Activated naive CD8-positive, alpha-beta T cell treated with anti-CD3 and anti-CD28 coated beads, Interleukin-2, amount 50 U/mL, for 24 hours (primary cell): ENCODE data around the gene C18orf63.
"Not testable (repeated sequence)": the region's sequence is repeated elsewhere in the genome, so short reads cannot be mapped to it uniquely, and the experiment has no call there.

Source experiments
- ATAC-seq: fragments of 150-1000 bp; cut with Tn5 transposase; one replicate; pipeline ENCODE4 v1.10.0; 2021
- DNase-seq: peaks from one replicate; pipeline ENCODE4 v3.0.0; 2021
- H3K27ac Mint-ChIP-seq: one replicate; pipeline ENCODE4 v1.8.0; 2021; ENCODE audit warnings: mild to moderate bottlenecking, mixed read lengths
- H3K27me3 Mint-ChIP-seq: one replicate; pipeline ENCODE4 v1.8.0; 2021; ENCODE audit warnings: mixed read lengths
- H3K36me3 Mint-ChIP-seq: one replicate; pipeline ENCODE4 v1.8.0; 2021; ENCODE audit warnings: low read depth, mixed read lengths
- H3K4me1 Mint-ChIP-seq: one replicate; pipeline ENCODE4 v1.8.0; 2021; ENCODE audit warnings: mixed read lengths
- H3K4me3 Mint-ChIP-seq: one replicate; pipeline ENCODE4 v1.8.0; 2021; ENCODE audit warnings: mild to moderate bottlenecking, moderate library complexity, mixed read lengths
- H3K9me3 Mint-ChIP-seq: one replicate; pipeline ENCODE4 v1.8.0; 2021; ENCODE audit warnings: mixed read lengths

The C18orf63 gene

GRCh38 chr18:74292541-74292858 lies 23.1 kb upstream of the C18orf63 start:
- peaks cover 23% of the 10 kb centered on the region for H3K4me1 Mint-ChIP-seq
- H3K9me3 Mint-ChIP-seq: no peaks in the 10 kb centered on the region
- H3K4me3 Mint-ChIP-seq: peak overlapping the region; percentile 95
- peaks cover 1% of the 10 kb centered on the region for H3K27me3 Mint-ChIP-seq
- H3K27ac Mint-ChIP-seq: peak overlapping the region; percentile 91
- peaks cover 4% of the 10 kb centered on the region for H3K36me3 Mint-ChIP-seq
- ATAC-seq: no peak
- DNase-seq: no peak

GRCh38 chr18:74292982-74293381 lies 22.7 kb upstream of the C18orf63 start:
- Mint-ChIP-seq H3K4me1 (peaks cover 21% of the 10 kb centered on the region), H3K4me3 (peak overlapping the region; percentile 95)
- H3K9me3 Mint-ChIP-seq, H3K27ac Mint-ChIP-seq, H3K27me3 Mint-ChIP-seq, DNase-seq, H3K36me3 Mint-ChIP-seq, ATAC-seq: not testable (repeated sequence)

- Mint-ChIP-seq H3K27ac (no peak overlapping the region), H3K9me3 (no peaks in the 10 kb centered on the region), H3K4me3 (no peak overlapping the region), H3K36me3 (peaks cover 4% of the 10 kb centered on the region), H3K4me1 (peaks cover 21% of the 10 kb centered on the region), H3K27me3 (peaks cover 3% of the 10 kb centered on the region)
- DNase-seq (no peak), ATAC-seq (no peak)
These were observed 21.1 kb upstream of the C18orf63 start for GRCh38 chr18:74294526-74294925.

- Mint-ChIP-seq H3K36me3 (no peaks in the 10 kb centered on the region), H3K4me3 (no peak overlapping the region), H3K27ac (no peak overlapping the region), H3K4me1 (no peaks in the 10 kb centered on the region), H3K9me3 (no peaks in the 10 kb centered on the region), H3K27me3 (peaks cover 3% of the 10 kb centered on the region)
- no peak for ATAC-seq
- DNase-seq: no peak
These were observed 16.5 kb upstream of the C18orf63 start for GRCh38 chr18:74299162-74299561.

- Mint-ChIP-seq H3K27me3 (peaks cover 4% of the 10 kb centered on the region), H3K27ac (no peak overlapping the region), H3K9me3 (no peaks in the 10 kb centered on the region), H3K4me1 (no peaks in the 10 kb centered on the region), H3K4me3 (no peak overlapping the region), H3K36me3 (no peaks in the 10 kb centered on the region)
- ATAC-seq (no peak), DNase-seq (no peak)
These were observed 15.9 kb upstream of the C18orf63 start for GRCh38 chr18:74299746-74300145.

GRCh38 chr18:74303306-74303705 lies 12.3 kb upstream of the C18orf63 start:
- DNase-seq: no peak
- Mint-ChIP-seq H3K4me1 (no peaks in the 10 kb centered on the region), H3K27ac (no peak overlapping the region), H3K9me3 (no peaks in the 10 kb centered on the region), H3K36me3 (no peaks in the 10 kb centered on the region), H3K4me3 (no peak overlapping the region), H3K27me3 (peaks cover 14% of the 10 kb centered on the region)
- no peak for ATAC-seq

GRCh38 chr18:74303936-74304335 lies 11.7 kb upstream of the C18orf63 start:
- peaks cover 12% of the 10 kb centered on the region for H3K27me3 Mint-ChIP-seq
- DNase-seq: no peak

GRCh38 chr18:74310411-74310810 lies 5.2 kb upstream of the C18orf63 start:
- Mint-ChIP-seq H3K36me3 (no peaks in the 10 kb centered on the region), H3K4me3 (no peak overlapping the region), H3K4me1 (no peaks in the 10 kb centered on the region), H3K27me3 (peaks cover 13% of the 10 kb centered on the region), H3K27ac (no peak overlapping the region), H3K9me3 (no peaks in the 10 kb centered on the region)
- ATAC-seq (peak; percentile 80), DNase-seq (no peak)

More at GRCh38 chr18:74303936-74304335, 11.7 kb upstream of the C18orf63 start:
- H3K27ac Mint-ChIP-seq: no peak overlapping the region
- H3K4me3 Mint-ChIP-seq: no peak overlapping the region
- no peaks in the 10 kb centered on the region for H3K36me3 Mint-ChIP-seq
- no peak for ATAC-seq
- no peaks in the 10 kb centered on the region for H3K9me3 Mint-ChIP-seq
- H3K4me1 Mint-ChIP-seq: no peaks in the 10 kb centered on the region

GRCh38 chr18:74311000-74311399 lies 4.6 kb upstream of the C18orf63 start:
- no peaks in the 10 kb centered on the region for H3K4me1 Mint-ChIP-seq
- H3K9me3 Mint-ChIP-seq: no peaks in the 10 kb centered on the region
- no peak overlapping the region for H3K4me3 Mint-ChIP-seq
- no peaks in the 10 kb centered on the region for H3K36me3 Mint-ChIP-seq
- H3K27ac Mint-ChIP-seq: no peak overlapping the region
- H3K27me3 Mint-ChIP-seq: peaks cover 13% of the 10 kb centered on the region
- ATAC-seq: no peak
- no peak for DNase-seq

- H3K36me3 Mint-ChIP-seq: no peaks in the 10 kb centered on the region
- ATAC-seq (no peak), DNase-seq (no peak)
- no peak overlapping the region for H3K4me3 Mint-ChIP-seq
- no peak overlapping the region for H3K27ac Mint-ChIP-seq
- peaks cover 4% of the 10 kb centered on the region for H3K27me3 Mint-ChIP-seq
- no peaks in the 10 kb centered on the region for H3K4me1 Mint-ChIP-seq
- no peaks in the 10 kb centered on the region for H3K9me3 Mint-ChIP-seq
These were observed 728 bp upstream of the C18orf63 start for GRCh38 chr18:74314759-74315463.

GRCh38 chr18:74316257-74317170 lies 875 bp downstream of the C18orf63 start:
- H3K4me3 Mint-ChIP-seq: no peak overlapping the region
- no peak overlapping the region for H3K27ac Mint-ChIP-seq
- H3K36me3 Mint-ChIP-seq: no peaks in the 10 kb centered on the region
- H3K27me3 Mint-ChIP-seq: peaks cover 2% of the 10 kb centered on the region
- no peaks in the 10 kb centered on the region for H3K9me3 Mint-ChIP-seq
- no peaks in the 10 kb centered on the region for H3K4me1 Mint-ChIP-seq
- DNase-seq: no peak
- ATAC-seq: no peak

- DNase-seq (no peak), ATAC-seq (no peak)
- Mint-ChIP-seq H3K27me3 (peaks cover 1% of the 10 kb centered on the region), H3K36me3 (no peaks in the 10 kb centered on the region), H3K9me3 (no peaks in the 10 kb centered on the region), H3K4me1 (no peaks in the 10 kb centered on the region), H3K4me3 (no peak overlapping the region), H3K27ac (no peak overlapping the region)
These were observed 10.6 kb downstream of the C18orf63 start for GRCh38 chr18:74326231-74326630.

- H3K9me3 Mint-ChIP-seq, H3K36me3 Mint-ChIP-seq, H3K27ac Mint-ChIP-seq, ATAC-seq, H3K4me1 Mint-ChIP-seq, DNase-seq, H3K27me3 Mint-ChIP-seq, H3K4me3 Mint-ChIP-seq: not testable (repeated sequence)
These were observed 11.2 kb downstream of the C18orf63 start for GRCh38 chr18:74326791-74327190.

GRCh38 chr18:74328206-74328605 lies 12.6 kb downstream of the C18orf63 start:
- H3K4me1 Mint-ChIP-seq: no peaks in the 10 kb centered on the region
- ATAC-seq (no peak), DNase-seq (no peak)
- H3K9me3 Mint-ChIP-seq: peaks cover 4% of the 10 kb centered on the region
- no peaks in the 10 kb centered on the region for H3K36me3 Mint-ChIP-seq
- H3K27me3 Mint-ChIP-seq: no peaks in the 10 kb centered on the region
- H3K27ac Mint-ChIP-seq: no peak overlapping the region
- H3K4me3 Mint-ChIP-seq: no peak overlapping the region

- H3K27ac Mint-ChIP-seq: no peak overlapping the region
- no peaks in the 10 kb centered on the region for H3K27me3 Mint-ChIP-seq
- peaks cover 4% of the 10 kb centered on the region for H3K9me3 Mint-ChIP-seq
- no peak overlapping the region for H3K4me3 Mint-ChIP-seq
- H3K4me1 Mint-ChIP-seq: peaks cover 1% of the 10 kb centered on the region
- DNase-seq (no peak), ATAC-seq (no peak)
- H3K36me3 Mint-ChIP-seq: no peaks in the 10 kb centered on the region
These were observed 14.1 kb downstream of the C18orf63 start for GRCh38 chr18:74329688-74330205.
